Measurements from ENCODE around the gene CACNG8.

CACNG8 gene

DNA sequence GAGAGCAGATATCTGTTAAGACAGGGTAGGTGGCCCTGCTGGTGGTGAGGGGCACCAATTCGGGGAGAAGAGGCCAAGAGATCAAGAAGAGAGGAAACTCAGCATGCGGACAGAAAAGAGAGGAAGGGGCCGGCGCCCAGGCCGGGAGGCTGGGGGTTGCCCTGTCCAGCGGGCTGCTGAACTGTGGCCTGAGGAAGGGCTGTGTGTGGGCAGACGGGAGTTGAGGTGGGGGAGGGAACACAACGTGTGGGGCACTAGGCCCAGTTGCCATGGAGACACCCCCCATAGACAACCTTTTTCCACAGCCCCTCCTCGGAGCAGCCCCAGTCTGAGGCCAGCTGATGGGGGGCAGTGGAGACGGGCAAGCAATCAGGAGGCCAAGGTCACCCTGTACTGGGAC is 2.5 kb upstream of the CACNG8 start:
- ChIA-PET CTCF (interaction anchor here (1.3 kb wide), 1 partner anchor 9 kb away, joined by 4 read pairs; no protein-coding TSS in a partner anchor), POLR2A (no interaction called here)
- no peak for DNase-seq (ENCODE audit: extremely low spot score)
- no peak for TF ChIP-seq CTCF (IDR thresholded peaks at IDR 0.05; ENCODE audit: control extremely low read depth, extremely low read depth, low read depth, missing control alignments)

GRCh38 chr19:53960886-53961285 is 1.9 kb upstream of the CACNG8 start:
- DNase-seq (ENCODE audit: extremely low spot score): no peak
- ChIA-PET CTCF (no interaction called here), POLR2A (no interaction called here)
- TF ChIP-seq CTCF (IDR thresholded peaks at IDR 0.05; ENCODE audit: control extremely low read depth, extremely low read depth, low read depth, missing control alignments): no peak

DNA sequence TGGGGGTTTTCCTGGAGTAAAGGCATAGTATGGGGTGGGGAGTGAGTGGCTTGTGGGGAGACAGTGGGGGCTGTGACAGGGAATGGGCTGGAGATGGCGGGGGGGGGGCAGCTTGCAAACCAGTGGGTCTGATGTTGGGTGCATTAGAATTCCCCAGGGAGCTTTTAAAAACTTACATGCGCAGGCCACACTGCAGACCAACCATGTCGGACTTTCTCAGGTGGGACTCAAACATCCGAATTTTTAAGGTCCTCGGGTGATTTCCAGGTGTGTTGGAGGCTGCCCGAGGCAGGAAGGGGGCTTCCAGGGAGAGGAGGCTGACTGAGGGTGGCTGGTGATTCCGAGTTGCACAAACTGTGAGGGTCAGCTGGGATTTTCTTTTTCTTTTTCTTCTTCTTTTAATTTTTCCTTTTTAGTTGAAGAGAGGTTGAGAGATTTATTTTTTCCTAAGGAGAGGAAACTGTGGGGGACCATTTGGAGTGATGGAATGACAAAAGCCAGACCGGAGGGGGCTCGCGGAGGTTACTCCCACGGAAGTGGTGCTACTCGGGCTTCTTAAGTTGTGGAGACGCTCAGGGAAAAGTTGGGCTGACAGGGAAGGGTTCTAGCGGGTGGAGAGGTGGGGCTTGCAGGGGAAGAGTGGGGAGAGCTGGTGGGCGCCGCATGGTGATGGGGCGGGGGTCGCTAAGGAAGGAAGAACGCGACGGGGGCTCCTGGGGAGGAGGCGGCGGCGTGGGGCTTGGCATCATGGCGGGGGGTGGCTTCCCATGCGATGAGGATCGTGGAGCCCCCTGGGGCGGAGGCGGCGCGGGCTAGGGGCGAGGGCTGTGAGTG is 997 bp upstream of the CACNG8 start:
- ChIA-PET POLR2A (no interaction called here), CTCF (no interaction called here)
- no peak for TF ChIP-seq CTCF (IDR thresholded peaks at IDR 0.05; ENCODE audit: control extremely low read depth, extremely low read depth, low read depth, missing control alignments)
- no peak for DNase-seq (ENCODE audit: extremely low spot score)

DNA sequence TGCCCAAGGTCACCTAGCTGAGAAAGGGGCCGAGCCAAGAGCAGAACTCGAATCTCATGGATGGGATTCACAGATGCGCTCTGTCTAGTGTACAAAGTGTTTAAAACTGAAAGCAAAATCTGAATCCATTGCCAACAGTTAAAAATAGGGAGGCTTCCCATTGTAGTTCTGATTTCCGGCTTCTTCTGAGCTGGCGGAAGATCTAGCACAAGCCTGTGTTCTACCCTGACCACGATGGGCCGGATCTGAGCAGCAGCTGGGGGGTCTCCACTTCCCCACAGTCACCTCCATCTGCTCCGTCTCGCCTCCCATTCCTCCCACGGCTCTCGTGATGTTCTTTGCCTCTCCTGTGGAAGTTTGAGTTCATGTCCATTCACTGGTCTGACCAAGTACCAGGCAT is 2.4 kb downstream of the CACNG8 start:
- POLR2A ChIA-PET: no interaction called here
- DNase-seq (ENCODE audit: extremely low spot score): no peak
- CTCF ChIA-PET: no interaction called here
- no peak for TF ChIP-seq CTCF (IDR thresholded peaks at IDR 0.05; ENCODE audit: control extremely low read depth, extremely low read depth, low read depth, missing control alignments)

- CTCF ChIA-PET: interaction anchor here (0.9 kb wide), 1 partner anchor 32 kb away, joined by 4 read pairs; no protein-coding TSS in a partner anchor
- no peak for DNase-seq (ENCODE audit: extremely low spot score)
- TF ChIP-seq CTCF (IDR thresholded peaks at IDR 0.05; ENCODE audit: control extremely low read depth, extremely low read depth, low read depth, missing control alignments): no peak
- POLR2A ChIA-PET: no interaction called here
These were observed 4.2 kb downstream of the CACNG8 start for GRCh38 chr19:53966931-53967330.

GRCh38 chr19:53969366-53969765 is 6.6 kb downstream of the CACNG8 start:
- ChIA-PET POLR2A (no interaction called here), CTCF (interaction anchor here (1.3 kb wide), 1 partner anchor 54 kb away, joined by 3 read pairs; no protein-coding TSS in a partner anchor)
- TF ChIP-seq CTCF (IDR thresholded peaks at IDR 0.05; ENCODE audit: control extremely low read depth, extremely low read depth, low read depth, missing control alignments): no peak
- no peak for DNase-seq (ENCODE audit: extremely low spot score)
